HCT116 (cell line): ENCODE data around the gene LRIG1. TPM values are rescaled to one million over a fixed set of nuclear protein-coding genes. Genes with fewer than 3 reads are reported as not detected.

Source experiments
- ATAC-seq: fragments of 200-7000 bp; cut with Tn5 transposase; 2 replicates; pipeline ENCODE4 v1.9.1; 2020; ENCODE audit warnings: mild to moderate bottlenecking, moderate library complexity
- BruUV-seq: library from RNA; stranded (reverse); fragments of 400-500 nt; replicated peaks from 2 replicates; lab custom pipeline; 2021; lab: Mats Ljungman, UMichigan
- CTCF ChIA-PET: fragments of 300-600 bp; sonication (Branson Sonifier 250); formaldehyde crosslinking; loops from one replicate; lab custom pipeline; 2021; ENCODE audit warnings: antibody characterized with exemption; lab: Charles Lee
- POLR2A ChIA-PET: fragments of 300-600, 350-600 bp; sonication (Branson Sonifier 250); formaldehyde crosslinking; loops from one replicate; lab custom pipeline; 2021; ENCODE audit warnings: antibody characterized with exemption; lab: Charles Lee
- RAD21 ChIA-PET, 2 experiments: fragments of 300-600 bp; sonication (Branson Sonifier 250); formaldehyde crosslinking; loops; one replicate each; lab custom pipeline; 2023; ENCODE audit warnings: low total read pairs in 2 of 2; ENCODE audit not compliant: uncharacterized antibody in 2 of 2, unreplicated experiment in 2 of 2, low non-redundant PET in 1 of 2; lab: Charles Lee
- DNase-seq: peaks from one replicate; pipeline ENCODE4 v3.0.0-alpha.2; 2010; ENCODE audit warnings: low read depth, low spot score
- H2AFZ ChIP-seq: fragments of 200-600 bp; shearing (Covaris generic), sonication (generic); 2 replicates; pipeline ENCODE4 v1.6.1; 2017; ENCODE audit warnings: low read depth, mixed run types, mixed read lengths, antibody characterized with exemption, low read length; ENCODE audit not compliant: poor library complexity, severe bottlenecking
- H3K27ac ChIP-seq: 2 replicates; pipeline ENCODE4 v1.5.1; 2012; ENCODE audit warnings: low read depth, low read length
- H3K27me3 ChIP-seq: fragments of 200-600 bp; sonication (generic); 2 replicates; pipeline ENCODE4 v1.6.1; 2016; ENCODE audit warnings: mixed run types, low read length, mixed read lengths; ENCODE audit not compliant: insufficient read depth
- H3K36me3 ChIP-seq, 2 experiments: fragments of 200-500 bp in 1 of 2; fragments of 200-600 bp in 1 of 2; sonication (Bioruptor generic) in 1 of 2; sonication (generic) in 1 of 2; 2 replicates each; pipeline versions ENCODE4 v1.5.1 to v1.6.1; 2014 to 2016; ENCODE audit warnings: low read length in 2 of 2, inconsistent platforms in 1 of 2, mixed read lengths in 1 of 2, mixed run types in 1 of 2; ENCODE audit not compliant: insufficient read depth in 2 of 2, control insufficient read depth in 1 of 2
- H3K4me1 ChIP-seq, 2 experiments: fragments of 200-600 bp in 1 of 2; sonication (generic) in 1 of 2; 2 replicates each; pipeline versions ENCODE4 v1.5.1 to v1.6.1; 2012 to 2017; ENCODE audit warnings: low read length in 2 of 2, inconsistent platforms in 1 of 2, mild to moderate bottlenecking in 1 of 2, mixed read lengths in 1 of 2, mixed run types in 1 of 2, moderate library complexity in 1 of 2; ENCODE audit not compliant: insufficient read depth in 2 of 2, control insufficient read depth in 1 of 2
- H3K4me2 ChIP-seq: fragments of 200-600 bp; sonication (generic); 2 replicates; pipeline ENCODE4 v1.6.1; 2017; ENCODE audit warnings: mixed run types, low read length, mixed read lengths
- H3K4me3 ChIP-seq, 2 experiments: fragments of 200-600 bp in 1 of 2; sonication (generic) in 1 of 2; replicated peaks in 1 of 2; 2 replicates each; pipeline ENCODE4 v1.5.1; 2011 to 2016; ENCODE audit warnings: low read length in 2 of 2, control low read depth in 1 of 2, low read depth in 1 of 2, mild to moderate bottlenecking in 1 of 2, mixed read lengths in 1 of 2, mixed run types in 1 of 2
- H3K79me2 ChIP-seq: fragments of 200-600 bp; sonication (generic); 2 replicates; pipeline ENCODE4 v1.6.1; 2017; ENCODE audit warnings: mild to moderate bottlenecking, mixed run types, low read length, moderate library complexity, mixed read lengths; ENCODE audit not compliant: insufficient read depth
- H3K9ac ChIP-seq: fragments of 200-600 bp; sonication (generic); 2 replicates; pipeline ENCODE4 v1.6.1; 2016; ENCODE audit warnings: low read length, mixed read lengths
- H3K9me2 ChIP-seq: fragments of 200-600 bp; sonication (generic), shearing (Covaris generic); 2 replicates; pipeline ENCODE4 v1.6.1; 2017; ENCODE audit warnings: mixed run types, mild to moderate bottlenecking, moderate library complexity; ENCODE audit not compliant: insufficient read depth
- H3K9me3 ChIP-seq, 2 experiments: fragments of 200-500 bp in 1 of 2; fragments of 200-600 bp in 1 of 2; sonication (Bioruptor generic) in 1 of 2; sonication (generic) in 1 of 2; 2 replicates each; pipeline ENCODE4 v1.6.1; 2014 to 2017; ENCODE audit warnings: low read length in 2 of 2, mixed read lengths in 2 of 2, inconsistent platforms in 1 of 2, low read depth in 1 of 2, mild to moderate bottlenecking in 1 of 2, mixed run types in 1 of 2, moderate library complexity in 1 of 2; ENCODE audit not compliant: control insufficient read depth in 1 of 2, insufficient read depth in 1 of 2
- H4K20me1 ChIP-seq: fragments of 200-600 bp; sonication (generic), shearing (Covaris generic); 2 replicates; pipeline ENCODE4 v1.6.1; 2017; ENCODE audit warnings: mixed run types, mild to moderate bottlenecking, moderate library complexity; ENCODE audit not compliant: insufficient read depth
- ATF3 ChIP-seq: IDR thresholded peaks from 2 replicates; pipeline ENCODE4 v1.6.1; 2012
- CBX3 ChIP-seq: IDR thresholded peaks from 2 replicates; pipeline ENCODE4 v1.6.1; 2012; ENCODE audit warnings: low read depth
- CEBPB ChIP-seq: IDR thresholded peaks from 2 replicates; pipeline ENCODE4 v1.6.1; 2012; ENCODE audit warnings: low read depth
- CTCF ChIP-seq, 3 experiments: fragments of 200-600 bp in 1 of 3; sonication (generic) in 1 of 3; IDR thresholded peaks in 2 of 3; conservative IDR thresholded peaks in 1 of 3; 2 replicates each; pipeline ENCODE4 v1.5.1; 2012 to 2017; ENCODE audit warnings: low read depth in 2 of 3, low read length in 2 of 3, antibody characterized with exemption in 1 of 3, borderline replicate concordance in 1 of 3, control low read depth in 1 of 3, mild to moderate bottlenecking in 1 of 3, mixed read lengths in 1 of 3, mixed run types in 1 of 3, moderate library complexity in 1 of 3; ENCODE audit not compliant: insufficient read depth in 1 of 3
- ELF1 ChIP-seq: IDR thresholded peaks from 2 replicates; pipeline ENCODE4 v1.6.1; 2012; ENCODE audit warnings: low read depth, borderline replicate concordance
- EZH2 ChIP-seq: fragments of 200-600 bp; sonication (generic); IDR thresholded peaks from 2 replicates; pipeline ENCODE4 v1.6.1; 2017; ENCODE audit warnings: antibody characterized with exemption, mixed run types
- JUND ChIP-seq: IDR thresholded peaks from 2 replicates; pipeline ENCODE4 v1.6.1; 2012
- RAD21 ChIP-seq: IDR thresholded peaks from 2 replicates; pipeline ENCODE4 v1.6.1; 2012; ENCODE audit warnings: low read depth, mild to moderate bottlenecking
- SIN3A ChIP-seq: IDR thresholded peaks from 2 replicates; pipeline ENCODE4 v1.6.1; 2012; ENCODE audit warnings: low read depth
- SRF ChIP-seq: IDR thresholded peaks from 2 replicates; pipeline ENCODE4 v1.6.1; 2012; ENCODE audit warnings: low read depth
- TCF7L2 ChIP-seq: IDR thresholded peaks from 2 replicates; pipeline ENCODE4 v1.7.0; 2011; ENCODE audit warnings: borderline replicate concordance, inconsistent platforms; ENCODE audit not compliant: insufficient read depth, insufficient read length; ENCODE audit errors: extremely low read depth
- YY1 ChIP-seq: IDR thresholded peaks from 2 replicates; pipeline ENCODE4 v1.6.1; 2011; ENCODE audit warnings: low read length, low read depth, moderate library complexity, mild to moderate bottlenecking; ENCODE audit not compliant: insufficient replicate concordance; ENCODE audit errors: extremely low read depth
- ZBTB33 ChIP-seq: IDR thresholded peaks from 2 replicates; pipeline ENCODE4 v1.6.1; 2011; ENCODE audit warnings: mild to moderate bottlenecking, low read length, moderate library complexity; ENCODE audit not compliant: insufficient replicate concordance; ENCODE audit errors: extremely low read depth
- ZFX ChIP-seq: fragments of 450-650 bp; IDR thresholded peaks from 2 replicates; pipeline ENCODE4 v1.6.1; 2017
- intact Hi-C: fragments of 100-400 bp; cut with micrococcal nuclease; formaldehyde crosslinking; loops from 2 replicates; pipeline ENCODE4 v1.10.0; 2022
- total RNA-seq: library from RNA; stranded (reverse); gene quantifications from one replicate; pipeline ENCODE4 v1.2.1, GENCODE V29; 2021; ENCODE audit not compliant: unreplicated experiment
- TF ChIP-seq, protein P1 (sequence below): IDR thresholded peaks from 2 replicates; pipeline ENCODE4 v1.6.1; 2012; ENCODE audit warnings: low read depth
- TF ChIP-seq, protein P2 (sequence below): IDR thresholded peaks from 2 replicates; pipeline ENCODE4 v1.6.1; 2012

Gene LRIG1
- total RNA-seq, 1 experiment from 2014 or later: 3.1 TPM

DNA sequence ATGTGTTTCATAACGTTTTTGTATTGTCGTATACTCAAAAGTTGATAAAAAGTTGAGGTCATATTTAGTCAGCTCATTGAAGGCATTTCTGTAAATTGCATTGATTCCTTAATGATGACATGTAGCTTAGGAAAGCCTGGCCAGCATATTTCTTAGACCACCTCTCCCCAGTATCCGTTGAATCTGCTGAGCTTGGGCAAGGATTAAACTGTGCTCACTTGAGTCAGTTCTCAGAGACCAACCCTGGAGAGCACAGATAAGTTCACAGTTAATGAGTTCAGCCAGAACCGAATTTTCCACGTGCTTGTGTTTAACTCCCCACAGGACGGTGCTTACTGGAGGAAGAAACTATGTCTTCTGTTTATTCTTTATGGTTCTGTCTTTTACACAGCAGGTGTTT, 147.3 kb downstream of the LRIG1 start:
- H3K79me2 ChIP-seq: no peaks in the 10 kb centered on the region
- ChIA-PET RAD21 (no interaction called here), CTCF (no interaction called here), POLR2A (no interaction called here)
- H2AFZ ChIP-seq: no peak overlapping the region
- no peak for ATAC-seq
- H3K9me3 ChIP-seq: no peaks in the 10 kb centered on the region
- TF ChIP-seq TCF7L2 (no peak), YY1 (no peak), ELF1 (no peak), SIN3A (no peak), CTCF (IDR thresholded peaks at IDR 0.05 in 2 of 3, conservative IDR thresholded peaks at IDR 0.05 in 1 of 3; ENCODE audit: borderline replicate concordance in 1 of 3, insufficient read depth in 1 of 3, low read depth in 2 of 3, low read length in 2 of 3) (no peak), CBX3 (no peak), ATF3 (no peak), RAD21 (no peak), CEBPB (no peak), ZBTB33 (no peak), JUND (no peak), EZH2 (no peak), ZFX (no peak), SRF (no peak)
- TF ChIP-seq, protein P1, sequence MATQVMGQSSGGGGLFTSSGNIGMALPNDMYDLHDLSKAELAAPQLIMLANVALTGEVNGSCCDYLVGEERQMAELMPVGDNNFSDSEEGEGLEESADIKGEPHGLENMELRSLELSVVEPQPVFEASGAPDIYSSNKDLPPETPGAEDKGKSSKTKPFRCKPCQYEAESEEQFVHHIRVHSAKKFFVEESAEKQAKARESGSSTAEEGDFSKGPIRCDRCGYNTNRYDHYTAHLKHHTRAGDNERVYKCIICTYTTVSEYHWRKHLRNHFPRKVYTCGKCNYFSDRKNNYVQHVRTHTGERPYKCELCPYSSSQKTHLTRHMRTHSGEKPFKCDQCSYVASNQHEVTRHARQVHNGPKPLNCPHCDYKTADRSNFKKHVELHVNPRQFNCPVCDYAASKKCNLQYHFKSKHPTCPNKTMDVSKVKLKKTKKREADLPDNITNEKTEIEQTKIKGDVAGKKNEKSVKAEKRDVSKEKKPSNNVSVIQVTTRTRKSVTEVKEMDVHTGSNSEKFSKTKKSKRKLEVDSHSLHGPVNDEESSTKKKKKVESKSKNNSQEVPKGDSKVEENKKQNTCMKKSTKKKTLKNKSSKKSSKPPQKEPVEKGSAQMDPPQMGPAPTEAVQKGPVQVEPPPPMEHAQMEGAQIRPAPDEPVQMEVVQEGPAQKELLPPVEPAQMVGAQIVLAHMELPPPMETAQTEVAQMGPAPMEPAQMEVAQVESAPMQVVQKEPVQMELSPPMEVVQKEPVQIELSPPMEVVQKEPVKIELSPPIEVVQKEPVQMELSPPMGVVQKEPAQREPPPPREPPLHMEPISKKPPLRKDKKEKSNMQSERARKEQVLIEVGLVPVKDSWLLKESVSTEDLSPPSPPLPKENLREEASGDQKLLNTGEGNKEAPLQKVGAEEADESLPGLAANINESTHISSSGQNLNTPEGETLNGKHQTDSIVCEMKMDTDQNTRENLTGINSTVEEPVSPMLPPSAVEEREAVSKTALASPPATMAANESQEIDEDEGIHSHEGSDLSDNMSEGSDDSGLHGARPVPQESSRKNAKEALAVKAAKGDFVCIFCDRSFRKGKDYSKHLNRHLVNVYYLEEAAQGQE: no peak
- TF ChIP-seq, protein P2, sequence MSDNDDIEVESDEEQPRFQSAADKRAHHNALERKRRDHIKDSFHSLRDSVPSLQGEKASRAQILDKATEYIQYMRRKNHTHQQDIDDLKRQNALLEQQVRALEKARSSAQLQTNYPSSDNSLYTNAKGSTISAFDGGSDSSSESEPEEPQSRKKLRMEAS: no peak
- no peaks in the 10 kb centered on the region for H3K36me3 ChIP-seq
- no peaks in the 10 kb centered on the region for H3K27me3 ChIP-seq
- intact Hi-C loops: no loop called here
- no peak overlapping the region for H3K27ac ChIP-seq
- H3K4me2 ChIP-seq: no peak overlapping the region
- no peak for DNase-seq
- no peaks in the 10 kb centered on the region for H3K9me2 ChIP-seq
- H4K20me1 ChIP-seq: no peaks in the 10 kb centered on the region
- no TSS peak for BruUV-seq
- H3K4me3 ChIP-seq: no peak overlapping the region
- H3K4me1 ChIP-seq: no peaks in the 10 kb centered on the region
- no peak overlapping the region for H3K9ac ChIP-seq
